Panc1 (cell line): ENCODE data around the gene GLB1L2. TPM values are rescaled to one million over a fixed set of nuclear protein-coding genes. Genes with fewer than 3 reads are reported as not detected.

Experiments
- ATAC-seq: fragments of 200-7000 bp; cut with Tn5 transposase; 2 replicates; pipeline ENCODE4 v1.9.1; 2020; ENCODE audit warnings: mild to moderate bottlenecking, moderate library complexity
- BruUV-seq: library from RNA; stranded (reverse); fragments of 400-500 nt; replicated peaks from 2 replicates; lab custom pipeline; 2021; lab: Mats Ljungman, UMichigan
- CTCF ChIA-PET: fragments of 300-600 bp; sonication (Branson Sonifier 250); formaldehyde crosslinking; loops from one replicate; lab custom pipeline; 2022; ENCODE audit warnings: antibody characterized with exemption; lab: Charles Lee
- POLR2A ChIA-PET: fragments of 300-600 bp; sonication (Branson Sonifier 250); formaldehyde crosslinking; loops from one replicate; lab custom pipeline; 2022; ENCODE audit warnings: antibody characterized with exemption; lab: Charles Lee
- DNase-seq: peaks from one replicate; pipeline ENCODE4 v3.0.0-alpha.2; 2010; ENCODE audit warnings: low read depth, low spot score
- H3K27ac ChIP-seq: 2 replicates; pipeline ENCODE4 v1.5.1; 2011; ENCODE audit warnings: mild to moderate bottlenecking, low read length, inconsistent platforms
- H3K27me3 ChIP-seq: fragments of 200-500 bp; sonication (Bioruptor generic); 2 replicates; pipeline ENCODE4 v1.6.0; 2014; ENCODE audit warnings: low read length, inconsistent platforms; ENCODE audit not compliant: control insufficient read depth, insufficient read depth
- H3K36me3 ChIP-seq: fragments of 200-500 bp; sonication (Bioruptor generic); 2 replicates; pipeline ENCODE4 v1.5.1; 2014; ENCODE audit warnings: inconsistent platforms, mild to moderate bottlenecking, low read length, moderate library complexity; ENCODE audit not compliant: control insufficient read depth, insufficient read depth
- H3K4me1 ChIP-seq: 2 replicates; pipeline ENCODE4 v1.5.1; 2011; ENCODE audit warnings: inconsistent platforms, mild to moderate bottlenecking, low read length, moderate library complexity; ENCODE audit not compliant: control insufficient read depth, insufficient read depth
- H3K4me3 ChIP-seq, 2 experiments: 2 replicates each; pipeline ENCODE4 v1.5.1; 2011 to 2012; ENCODE audit warnings: low read depth in 2 of 2, low read length in 2 of 2, mild to moderate bottlenecking in 2 of 2, inconsistent platforms in 1 of 2, moderate library complexity in 1 of 2
- H3K9me3 ChIP-seq: fragments of 200-500 bp; sonication (Bioruptor generic); 2 replicates; pipeline ENCODE4 v1.5.1; 2014; ENCODE audit warnings: low read depth, mild to moderate bottlenecking, inconsistent platforms, low read length, moderate library complexity; ENCODE audit not compliant: control insufficient read depth, insufficient read depth
- POLR2AphosphoS5 ChIP-seq: IDR thresholded peaks from 2 replicates; pipeline ENCODE4 v1.6.1; 2012; ENCODE audit warnings: mild to moderate bottlenecking, low read depth, low read length, moderate library complexity
- SIN3A ChIP-seq: IDR thresholded peaks from 2 replicates; pipeline ENCODE4 v1.6.1; 2012; ENCODE audit warnings: low read depth, mild to moderate bottlenecking, low read length, moderate library complexity, borderline replicate concordance; ENCODE audit not compliant: insufficient read depth
- TCF7L2 ChIP-seq: IDR thresholded peaks from 2 replicates; pipeline ENCODE4 v1.6.1; 2011; ENCODE audit warnings: mild to moderate bottlenecking, low read depth, low read length, inconsistent platforms
- in situ Hi-C: cut with HindIII; loops from 2 replicates; pipeline ENCODE4 v1.10.0; 2016; ENCODE audit warnings: low sequenced_read_pairs, low pct_unique_long_range_greater_than_20kb
- intact Hi-C: fragments of 100-400 bp; cut with micrococcal nuclease; formaldehyde crosslinking; loops from one replicate; pipeline ENCODE4 v1.10.0; 2022; ENCODE audit not compliant: unreplicated experiment
- total RNA-seq: library from RNA; stranded (reverse); gene quantifications from one replicate; pipeline ENCODE4 v1.2.1, GENCODE V29; 2021; ENCODE audit not compliant: unreplicated experiment
- TF ChIP-seq, protein P1 (sequence below), 2 experiments: IDR thresholded peaks; 2 replicates each; pipeline ENCODE4 v1.6.1; 2011 to 2012; ENCODE audit warnings: low read depth in 2 of 2, control low read depth in 1 of 2, low read length in 1 of 2, mild to moderate bottlenecking in 1 of 2, moderate library complexity in 1 of 2; ENCODE audit not compliant: insufficient read depth in 1 of 2
- TF ChIP-seq, protein P2 (sequence below): fragments of 450-650 bp; IDR thresholded peaks from 2 replicates; pipeline ENCODE4 v1.5.1; 2017; ENCODE audit warnings: mild to moderate bottlenecking

The GLB1L2 gene
- total RNA-seq, 1 experiment from 2014 or later, result 10.4 TPM

DNA sequence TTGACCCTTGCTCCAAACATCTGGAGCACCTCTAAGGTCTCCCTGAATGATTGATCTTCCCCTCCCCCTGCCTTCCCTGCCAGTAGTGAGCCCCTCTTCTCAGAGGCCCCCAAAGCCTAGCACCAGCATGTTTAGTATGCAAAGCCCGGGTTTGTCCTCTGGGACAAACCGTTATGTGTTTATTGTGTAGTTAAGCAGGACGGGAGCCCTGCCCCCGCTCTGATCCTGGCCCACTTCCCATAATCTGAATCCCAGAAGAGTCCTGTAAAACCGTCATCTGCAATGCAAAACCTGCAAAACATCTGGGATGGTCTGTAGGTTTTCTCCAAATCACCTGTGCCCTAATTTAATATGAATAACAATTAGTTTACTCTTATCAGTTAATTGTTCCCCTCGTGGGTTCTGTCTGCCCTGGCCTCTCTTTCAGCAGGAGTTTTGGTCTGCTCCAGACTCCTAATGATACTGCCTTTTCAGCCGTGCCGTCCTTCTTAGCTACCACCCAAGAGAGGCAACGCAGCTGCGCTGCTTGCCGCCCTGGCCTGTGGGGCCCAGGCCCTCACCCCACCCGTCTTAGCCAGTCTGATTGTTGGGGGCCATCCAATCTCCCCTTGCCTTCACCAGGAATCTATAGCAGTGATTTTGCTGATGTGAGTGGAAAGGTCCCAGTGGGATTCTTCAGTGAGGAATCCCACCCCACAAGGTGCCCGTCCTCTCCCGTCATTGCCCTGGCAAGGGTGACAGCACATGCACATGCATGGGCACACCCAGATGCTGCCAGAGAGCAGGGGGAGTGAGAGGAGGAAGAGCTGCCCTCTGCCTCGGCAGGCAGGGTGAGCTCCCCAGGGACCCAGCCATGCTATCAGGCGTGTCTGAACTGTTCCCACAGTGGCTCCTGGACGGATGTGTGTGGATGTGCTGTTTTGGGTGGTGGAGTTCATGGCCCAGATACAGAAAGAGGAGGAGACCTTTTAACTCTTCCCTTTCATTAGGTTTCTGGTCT is 83.3 kb downstream of the GLB1L2 start:
- no peaks in the 10 kb centered on the region for H3K9me3 ChIP-seq
- no TSS peak for BruUV-seq
- POLR2A ChIA-PET, result no interaction called here
- no peak for DNase-seq
- in situ Hi-C loops (no loop called here), intact Hi-C loops (no loop called here)
- H3K4me3 ChIP-seq, result no peak overlapping the region
- ATAC-seq, result no peak
- CTCF ChIA-PET, result no interaction called here
- H3K36me3 ChIP-seq, result no peaks in the 10 kb centered on the region
- H3K27me3 ChIP-seq, result peaks cover 48% of the 10 kb centered on the region
- H3K4me1 ChIP-seq, result no peaks in the 10 kb centered on the region
- TF ChIP-seq, protein P1, sequence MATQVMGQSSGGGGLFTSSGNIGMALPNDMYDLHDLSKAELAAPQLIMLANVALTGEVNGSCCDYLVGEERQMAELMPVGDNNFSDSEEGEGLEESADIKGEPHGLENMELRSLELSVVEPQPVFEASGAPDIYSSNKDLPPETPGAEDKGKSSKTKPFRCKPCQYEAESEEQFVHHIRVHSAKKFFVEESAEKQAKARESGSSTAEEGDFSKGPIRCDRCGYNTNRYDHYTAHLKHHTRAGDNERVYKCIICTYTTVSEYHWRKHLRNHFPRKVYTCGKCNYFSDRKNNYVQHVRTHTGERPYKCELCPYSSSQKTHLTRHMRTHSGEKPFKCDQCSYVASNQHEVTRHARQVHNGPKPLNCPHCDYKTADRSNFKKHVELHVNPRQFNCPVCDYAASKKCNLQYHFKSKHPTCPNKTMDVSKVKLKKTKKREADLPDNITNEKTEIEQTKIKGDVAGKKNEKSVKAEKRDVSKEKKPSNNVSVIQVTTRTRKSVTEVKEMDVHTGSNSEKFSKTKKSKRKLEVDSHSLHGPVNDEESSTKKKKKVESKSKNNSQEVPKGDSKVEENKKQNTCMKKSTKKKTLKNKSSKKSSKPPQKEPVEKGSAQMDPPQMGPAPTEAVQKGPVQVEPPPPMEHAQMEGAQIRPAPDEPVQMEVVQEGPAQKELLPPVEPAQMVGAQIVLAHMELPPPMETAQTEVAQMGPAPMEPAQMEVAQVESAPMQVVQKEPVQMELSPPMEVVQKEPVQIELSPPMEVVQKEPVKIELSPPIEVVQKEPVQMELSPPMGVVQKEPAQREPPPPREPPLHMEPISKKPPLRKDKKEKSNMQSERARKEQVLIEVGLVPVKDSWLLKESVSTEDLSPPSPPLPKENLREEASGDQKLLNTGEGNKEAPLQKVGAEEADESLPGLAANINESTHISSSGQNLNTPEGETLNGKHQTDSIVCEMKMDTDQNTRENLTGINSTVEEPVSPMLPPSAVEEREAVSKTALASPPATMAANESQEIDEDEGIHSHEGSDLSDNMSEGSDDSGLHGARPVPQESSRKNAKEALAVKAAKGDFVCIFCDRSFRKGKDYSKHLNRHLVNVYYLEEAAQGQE (IDR thresholded peaks at IDR 0.05; ENCODE audit: insufficient read depth in 1 of 2, low read depth in 2 of 2, low read length in 1 of 2), result no peak
- TF ChIP-seq, protein P2, sequence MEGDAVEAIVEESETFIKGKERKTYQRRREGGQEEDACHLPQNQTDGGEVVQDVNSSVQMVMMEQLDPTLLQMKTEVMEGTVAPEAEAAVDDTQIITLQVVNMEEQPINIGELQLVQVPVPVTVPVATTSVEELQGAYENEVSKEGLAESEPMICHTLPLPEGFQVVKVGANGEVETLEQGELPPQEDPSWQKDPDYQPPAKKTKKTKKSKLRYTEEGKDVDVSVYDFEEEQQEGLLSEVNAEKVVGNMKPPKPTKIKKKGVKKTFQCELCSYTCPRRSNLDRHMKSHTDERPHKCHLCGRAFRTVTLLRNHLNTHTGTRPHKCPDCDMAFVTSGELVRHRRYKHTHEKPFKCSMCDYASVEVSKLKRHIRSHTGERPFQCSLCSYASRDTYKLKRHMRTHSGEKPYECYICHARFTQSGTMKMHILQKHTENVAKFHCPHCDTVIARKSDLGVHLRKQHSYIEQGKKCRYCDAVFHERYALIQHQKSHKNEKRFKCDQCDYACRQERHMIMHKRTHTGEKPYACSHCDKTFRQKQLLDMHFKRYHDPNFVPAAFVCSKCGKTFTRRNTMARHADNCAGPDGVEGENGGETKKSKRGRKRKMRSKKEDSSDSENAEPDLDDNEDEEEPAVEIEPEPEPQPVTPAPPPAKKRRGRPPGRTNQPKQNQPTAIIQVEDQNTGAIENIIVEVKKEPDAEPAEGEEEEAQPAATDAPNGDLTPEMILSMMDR, result no peak
- TF ChIP-seq SIN3A, result no peak
- TF ChIP-seq POLR2AphosphoS5, result no peak
- TF ChIP-seq TCF7L2, result no peak
- no peak overlapping the region for H3K27ac ChIP-seq

DNA sequence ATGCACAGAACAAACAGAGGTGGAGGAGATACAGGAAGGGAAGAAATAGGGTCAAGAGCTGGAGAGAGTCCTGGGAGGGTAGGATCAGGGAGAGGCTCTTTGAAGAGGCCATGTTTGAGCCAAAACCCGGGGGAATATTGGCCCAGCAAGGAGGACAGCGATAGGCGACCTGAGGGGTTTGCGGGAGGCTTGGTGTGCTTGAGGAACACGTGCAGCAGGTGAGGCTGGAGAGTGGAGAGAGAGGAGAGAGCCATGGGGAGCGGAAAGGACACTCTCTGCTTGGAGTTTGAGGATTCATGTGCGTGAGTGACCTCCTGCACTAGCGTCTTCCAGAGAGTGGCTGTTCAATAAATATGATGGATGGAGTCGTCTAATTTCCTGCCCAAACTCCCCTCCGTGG is 84.9 kb downstream of the GLB1L2 start:
- TF ChIP-seq SIN3A (no peak), TCF7L2 (no peak), POLR2AphosphoS5 (no peak)
- TF ChIP-seq, protein P2, result no peak
- TF ChIP-seq, protein P1 (IDR thresholded peaks at IDR 0.05; ENCODE audit: insufficient read depth in 1 of 2, low read depth in 2 of 2, low read length in 1 of 2), result no peak
- CTCF ChIA-PET, result no interaction called here
- intact Hi-C loops (no loop called here), in situ Hi-C loops (no loop called here)
- POLR2A ChIA-PET, result no interaction called here
- Histone ChIP-seq H3K36me3 (no peaks in the 10 kb centered on the region), H3K27me3 (peaks cover 40% of the 10 kb centered on the region), H3K27ac (no peak overlapping the region), H3K4me3 (no peak overlapping the region), H3K9me3 (no peaks in the 10 kb centered on the region), H3K4me1 (no peaks in the 10 kb centered on the region)
- DNase-seq, result no peak
- BruUV-seq, result no TSS peak
- no peak for ATAC-seq
